Pancreas (tissue), 10 donors: Measurements from ENCODE around the gene BLVRA. TPM values are rescaled to one million over a fixed set of nuclear protein-coding genes. Genes with fewer than 3 reads are reported as not detected.

ENCODE experiments used
- ATAC-seq, 4 donors: fragments of 200-7000 bp; cut with Tn5 transposase; one replicate each; pipeline versions ENCODE4 v1.8.0 to v1.9.1; 2020; ENCODE audit warnings: mild to moderate bottlenecking in 4 of 4, moderate library complexity in 4 of 4
- DNase-seq, 6 donors: peaks; one replicate each; pipeline ENCODE4 v3.0.0-alpha.2; 2020
- FAIRE-seq: peaks from 2 replicates; lab custom pipeline; 2012; peaks lifted over from hg19 to GRCh38; lab: Jason Lieb, UNC
- H3K27ac ChIP-seq, 4 donors: fragments of 200-600 bp; sonication (generic); 1 replicate in 3 of 4; 2 replicates in 1 of 4; pipeline versions ENCODE4 v1.5.0 to v1.8.0; 2020
- H3K27me3 ChIP-seq, 4 donors: fragments of 200-600 bp; one replicate each; pipeline ENCODE4 v1.8.0; 2021
- H3K36me3 ChIP-seq, 3 donors: fragments of 200-600 bp; sonication (generic) in 1 of 3; one replicate each; pipeline versions ENCODE4 v1.5.0 to v1.8.0; 2020 to 2021
- H3K4me1 ChIP-seq, 3 donors: fragments of 200-600 bp; one replicate each; pipeline ENCODE4 v1.8.0; 2021
- H3K4me3 ChIP-seq, 4 donors: fragments of 200-600 bp; sonication (generic) in 2 of 4; one replicate each; pipeline versions ENCODE4 v1.5.0 to v1.8.0; 2020 to 2021
- H3K9me3 ChIP-seq, 4 donors: fragments of 200-600 bp; one replicate each; pipeline ENCODE4 v1.8.0; 2021
- CTCF ChIP-seq, 4 donors: fragments of 200-600 bp; sonication (generic) in 3 of 4; IDR thresholded peaks; one replicate each; pipeline versions ENCODE4 v1.5.0 to v1.8.0; 2021; ENCODE audit warnings: antibody characterized with exemption in 4 of 4
- WGBS, 2 donors: extraction: QIAGEN DNeasy Blood & Tissue Kit; methylation state at CpG; one replicate each; pipeline ENCODE4 v1.1.7; 2013; 5-methylcytosine and 5-hydroxymethylcytosine counted together
- intact Hi-C, 3 donors: fragments of 100-400 bp; cut with DNase I; formaldehyde crosslinking; loops; one replicate each; pipeline versions ENCODE4 v1.11.1 to v1.14.2; 2022
- polyA plus RNA-seq, 2 donors: library from polyadenylated mRNA; stranded (reverse); fragments of 200-250 nt; gene quantifications; one replicate each; pipeline ENCODE4 v1.2.3, GENCODE V29; 2013
- total RNA-seq, 6 donors: library from RNA; stranded (reverse); fragmentation: NEBNext Ultra II Directional in 4 of 6; extraction: Animal tissue kit (Norgen Biotek cat#: 25700) in 4 of 6; gene quantifications; one replicate each; pipeline versions ENCODE4 v1.2.1 to v1.2.4, GENCODE V29; 2021 to 2023
- donor health status: healthy with polysubstance abuse.
- donor health status: DM: no; HTN: no; CAD: no; lungs with moderate emphysema.
- donor health status: DM: no; HTN: no; CAD: no.
- donor health status: control.
- donor health status: control.
- donor health status: Bipolar disorder and iron deficiency.
- donor health status: DM: yes; HTN: yes; CAD: no.
- donor health status: DM: no; HTN: no; CAD: no.
- donor health status: DM: no; HTN: no; CAD: no.
- donor health status: DM: yes; HTN: yes; CAD: no.

The BLVRA gene
- total and polyA plus RNA-seq, 8 donors, result 12.4 to 31.6 (median 17.3) TPM

- TF ChIP-seq CTCF (IDR thresholded peaks at IDR 0.05), result no peak
- Histone ChIP-seq H3K36me3 (no peaks in the 10 kb centered on the region), H3K27ac (no peak overlapping the region), H3K4me3 (no peak overlapping the region), H3K4me1 (no peaks in the 10 kb centered on the region), H3K9me3 (no peaks in the 10 kb centered on the region), H3K27me3 (no peaks in the 10 kb centered on the region)
- WGBS, 2 donors, result 75 to 79% methylated on average over 4 of the region's 4 CpGs
- DNase-seq, result no peak
- no peak for ATAC-seq
- no peak for FAIRE-seq
- intact Hi-C loops, result no loop called here
Measured at GRCh38 chr7:43856316-43856715, 97.8 kb downstream of the BLVRA start.

Other genes with a start within 250 kb of the BLVRA start
- gene STK17A, start 175.6 kb upstream of the BLVRA start, total RNA-seq, result 10 to 100 TPM in 4 of 6 donors, 1 to 10 TPM in 2; 9.4 to 19.3 (median 11.7) TPM
- gene STK17A, start 175.6 kb upstream of the BLVRA start, polyA plus RNA-seq, result 10 to 100 TPM in 1 of 2 donors, 1 to 10 TPM in 1; 7.0 to 11.7 TPM
- gene COA1, start 29.2 kb upstream of the BLVRA start, total RNA-seq, result 10 to 100 TPM; 24.6 to 33.2 (median 27.1) TPM
- 10 to 100 TPM; 25.7 to 34.4 TPM for gene COA1, start 29.2 kb upstream of the BLVRA start, polyA plus RNA-seq
- 10 to 100 TPM; 42.2 to 75.4 (median 57.8) TPM for gene MRPS24, start 110.8 kb downstream of the BLVRA start, total RNA-seq
- 10 to 100 TPM; 50.2 to 77.0 TPM for gene MRPS24, start 110.8 kb downstream of the BLVRA start, polyA plus RNA-seq
- 10 to 100 TPM; 12.1 to 24.1 (median 16.8) TPM for gene URGCP, start 147.9 kb downstream of the BLVRA start, total RNA-seq
- gene URGCP, start 147.9 kb downstream of the BLVRA start, polyA plus RNA-seq, result 10 to 100 TPM; 24.1 to 27.5 TPM
- gene UBE2D4, start 167.8 kb downstream of the BLVRA start, total RNA-seq, result 10 to 100 TPM; 12.0 to 19.5 (median 15.8) TPM
- 10 to 100 TPM; 13.3 to 17.0 TPM for gene UBE2D4, start 167.8 kb downstream of the BLVRA start, polyA plus RNA-seq
- under 1 TPM in 1 of 6 donors, not detected in 5; 0.09 TPM for gene SPDYE1, start 239.2 kb downstream of the BLVRA start, total RNA-seq
- gene SPDYE1, start 239.2 kb downstream of the BLVRA start, polyA plus RNA-seq, result not detected